ENCODE data around the gene ARHGEF25.

DNA sequence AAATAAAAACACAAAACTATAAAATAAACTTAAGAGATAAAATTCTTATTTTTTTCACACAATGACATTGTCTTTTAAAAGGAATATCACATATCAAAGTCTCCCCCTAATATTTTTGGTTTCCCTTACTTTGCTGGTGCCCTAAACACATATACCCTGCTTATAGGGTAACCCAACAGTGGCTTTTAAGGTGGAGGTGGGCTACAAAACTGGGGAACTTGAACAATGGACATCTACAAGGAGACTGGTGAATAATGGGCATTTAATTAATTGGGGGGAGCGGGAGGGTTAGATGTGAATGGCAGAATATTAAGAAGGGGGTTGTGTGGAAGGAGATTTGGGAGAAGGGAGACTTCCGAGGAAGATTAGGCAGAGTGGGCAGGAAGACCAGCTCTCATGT, 12.2 kb downstream of the ARHGEF25 start:
- TF ChIP-seq, protein P1, sequence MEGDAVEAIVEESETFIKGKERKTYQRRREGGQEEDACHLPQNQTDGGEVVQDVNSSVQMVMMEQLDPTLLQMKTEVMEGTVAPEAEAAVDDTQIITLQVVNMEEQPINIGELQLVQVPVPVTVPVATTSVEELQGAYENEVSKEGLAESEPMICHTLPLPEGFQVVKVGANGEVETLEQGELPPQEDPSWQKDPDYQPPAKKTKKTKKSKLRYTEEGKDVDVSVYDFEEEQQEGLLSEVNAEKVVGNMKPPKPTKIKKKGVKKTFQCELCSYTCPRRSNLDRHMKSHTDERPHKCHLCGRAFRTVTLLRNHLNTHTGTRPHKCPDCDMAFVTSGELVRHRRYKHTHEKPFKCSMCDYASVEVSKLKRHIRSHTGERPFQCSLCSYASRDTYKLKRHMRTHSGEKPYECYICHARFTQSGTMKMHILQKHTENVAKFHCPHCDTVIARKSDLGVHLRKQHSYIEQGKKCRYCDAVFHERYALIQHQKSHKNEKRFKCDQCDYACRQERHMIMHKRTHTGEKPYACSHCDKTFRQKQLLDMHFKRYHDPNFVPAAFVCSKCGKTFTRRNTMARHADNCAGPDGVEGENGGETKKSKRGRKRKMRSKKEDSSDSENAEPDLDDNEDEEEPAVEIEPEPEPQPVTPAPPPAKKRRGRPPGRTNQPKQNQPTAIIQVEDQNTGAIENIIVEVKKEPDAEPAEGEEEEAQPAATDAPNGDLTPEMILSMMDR (IDR thresholded peaks at IDR 0.05 in 4 of 5, conservative IDR thresholded peaks at IDR 0.05 in 1 of 5), result no peak
- TF ChIP-seq POLR2A (IDR thresholded peaks at IDR 0.05), result no peak
